ENCODE measurements around the gene TMEM123. TPM values are rescaled to one million over a fixed set of nuclear protein-coding genes. Genes with fewer than 3 reads are reported as not detected.

The TMEM123 gene
- total and polyA plus RNA-seq, 2 of the 13 experiments (the other 11 are each of a cell fraction or from before 2014, with no cell fraction given) = 365 to 2,761 TPM

DNA sequence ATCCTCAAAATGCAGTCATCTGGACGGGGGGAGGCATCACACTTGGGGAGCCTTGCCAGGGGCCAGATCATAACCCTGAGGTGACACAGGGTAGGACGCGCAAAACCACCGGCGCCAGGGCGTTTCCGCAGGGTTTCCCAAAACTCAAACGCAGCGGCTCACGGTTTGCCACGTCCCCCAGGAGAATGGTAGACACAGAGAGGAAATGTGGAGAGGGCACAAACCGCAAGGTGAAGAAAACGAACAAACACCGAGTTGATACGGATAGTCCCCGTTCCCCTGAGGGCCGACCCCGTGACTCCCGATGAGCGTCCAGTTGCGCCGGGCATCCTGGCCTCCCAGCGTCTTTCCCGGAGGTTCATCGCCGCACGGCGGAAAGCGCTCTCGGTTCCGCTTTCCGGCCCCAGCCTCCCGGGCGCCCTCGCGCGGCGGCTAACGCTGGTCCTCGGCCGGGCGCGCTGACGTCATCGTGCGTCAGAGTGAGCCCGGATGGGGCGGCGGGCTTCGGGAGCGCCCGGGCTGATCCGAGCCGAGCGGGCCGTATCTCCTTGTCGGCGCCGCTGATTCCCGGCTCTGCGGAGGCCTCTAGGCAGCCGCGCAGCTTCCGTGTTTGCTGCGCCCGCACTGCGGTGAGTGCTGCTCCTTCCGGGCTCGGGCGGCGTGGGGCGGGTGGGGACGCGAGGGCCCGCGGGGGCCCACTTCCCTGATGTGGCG, 105.7 kb downstream of the TMEM123 start, which contains the start of gene BIRC2 (continued):
- TF ChIP-seq ZNF235 (CRISPR knock-in tag; IDR thresholded peaks at IDR 0.05; ENCODE audit: borderline replicate concordance) (no peak), MLLT10 (CRISPR knock-in tag; IDR thresholded peaks at IDR 0.05) (no peak), ZXDC (CRISPR knock-in tag; IDR thresholded peaks at IDR 0.05) (peak; percentile 39; the same call in 1 of the 2 replicates), MED8 (CRISPR knock-in tag; IDR thresholded peaks at IDR 0.05; ENCODE audit: insufficient replicate concordance) (peak; percentile 49), FOXC1 (CRISPR knock-in tag; IDR thresholded peaks at IDR 0.05; ENCODE audit: borderline replicate concordance) (peak; percentile 44; the same call in 1 of the 2 replicates), JUN (CRISPR knock-in tag; IDR thresholded peaks at IDR 0.05) (peak; percentile 78; the same call in 1 of the 2 replicates), HOXA5 (CRISPR knock-in tag; IDR thresholded peaks at IDR 0.05) (peak; percentile 83; the same call in 1 of the 2 replicates), ZBTB7A (CRISPR knock-in tag; IDR thresholded peaks at IDR 0.05) (no peak), ZZZ3 (CRISPR knock-in tag; IDR thresholded peaks at IDR 0.05; ENCODE audit: borderline replicate concordance) (peak; percentile 56; the same call in 1 of the 2 replicates), NCOR1 (IDR thresholded peaks at IDR 0.05; ENCODE audit: borderline replicate concordance, low read length) (no peak), ZNF570 (CRISPR knock-in tag; IDR thresholded peaks at IDR 0.05; ENCODE audit: borderline replicate concordance) (no peak), ZSCAN21 (CRISPR knock-in tag; IDR thresholded peaks at IDR 0.05; ENCODE audit: borderline replicate concordance) (peak; percentile 61; the same call in 1 of the 2 replicates), SYNCRIP (IDR thresholded peaks at IDR 0.05; ENCODE audit: insufficient read depth, low read depth, low read length) (no peak), ZNF562 (CRISPR knock-in tag; IDR thresholded peaks at IDR 0.05; ENCODE audit: borderline replicate concordance) (no peak), SAP130 (CRISPR knock-in tag; IDR thresholded peaks at IDR 0.05; ENCODE audit: low read depth) (peak; percentile 81), NFKBIZ (CRISPR knock-in tag; IDR thresholded peaks at IDR 0.05) (no peak), ZNF20 (CRISPR knock-in tag; IDR thresholded peaks at IDR 0.05) (0 out of 2 replicates have a peak, but pooled peaks have one; percentile 52)
- TF ChIP-seq, protein P1, sequence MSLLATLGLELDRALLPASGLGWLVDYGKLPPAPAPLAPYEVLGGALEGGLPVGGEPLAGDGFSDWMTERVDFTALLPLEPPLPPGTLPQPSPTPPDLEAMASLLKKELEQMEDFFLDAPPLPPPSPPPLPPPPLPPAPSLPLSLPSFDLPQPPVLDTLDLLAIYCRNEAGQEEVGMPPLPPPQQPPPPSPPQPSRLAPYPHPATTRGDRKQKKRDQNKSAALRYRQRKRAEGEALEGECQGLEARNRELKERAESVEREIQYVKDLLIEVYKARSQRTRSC (CRISPR knock-in tag; IDR thresholded peaks at IDR 0.05; ENCODE audit: low read depth) = no peak
- TF ChIP-seq, protein P2, sequence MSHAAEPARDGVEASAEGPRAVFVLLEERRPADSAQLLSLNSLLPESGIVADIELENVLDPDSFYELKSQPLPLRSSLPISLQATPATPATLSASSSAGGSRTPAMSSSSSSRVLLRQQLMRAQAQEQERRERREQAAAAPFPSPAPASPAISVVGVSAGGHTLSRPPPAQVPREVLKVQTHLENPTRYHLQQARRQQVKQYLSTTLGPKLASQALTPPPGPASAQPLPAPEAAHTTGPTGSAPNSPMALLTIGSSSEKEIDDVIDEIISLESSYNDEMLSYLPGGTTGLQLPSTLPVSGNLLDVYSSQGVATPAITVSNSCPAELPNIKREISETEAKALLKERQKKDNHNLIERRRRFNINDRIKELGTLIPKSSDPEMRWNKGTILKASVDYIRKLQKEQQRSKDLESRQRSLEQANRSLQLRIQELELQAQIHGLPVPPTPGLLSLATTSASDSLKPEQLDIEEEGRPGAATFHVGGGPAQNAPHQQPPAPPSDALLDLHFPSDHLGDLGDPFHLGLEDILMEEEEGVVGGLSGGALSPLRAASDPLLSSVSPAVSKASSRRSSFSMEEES (CRISPR knock-in tag; IDR thresholded peaks at IDR 0.05) = no peak; the same call in 1 of the 2 replicates
- TF ChIP-seq, protein P3, sequence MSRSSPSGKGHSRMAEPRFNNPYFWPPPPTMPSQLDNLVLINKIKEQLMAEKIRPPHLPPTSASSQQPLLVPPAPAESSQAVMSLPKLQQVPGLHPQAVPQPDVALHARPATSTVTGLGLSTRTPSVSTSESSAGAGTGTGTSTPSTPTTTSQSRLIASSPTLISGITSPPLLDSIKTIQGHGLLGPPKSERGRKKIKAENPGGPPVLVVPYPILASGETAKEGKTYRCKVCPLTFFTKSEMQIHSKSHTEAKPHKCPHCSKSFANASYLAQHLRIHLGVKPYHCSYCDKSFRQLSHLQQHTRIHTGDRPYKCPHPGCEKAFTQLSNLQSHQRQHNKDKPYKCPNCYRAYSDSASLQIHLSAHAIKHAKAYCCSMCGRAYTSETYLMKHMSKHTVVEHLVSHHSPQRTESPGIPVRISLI (CRISPR knock-in tag; IDR thresholded peaks at IDR 0.05; ENCODE audit: borderline replicate concordance) = no peak; the same call in 1 of the 2 replicates
- TF ChIP-seq, protein P4, sequence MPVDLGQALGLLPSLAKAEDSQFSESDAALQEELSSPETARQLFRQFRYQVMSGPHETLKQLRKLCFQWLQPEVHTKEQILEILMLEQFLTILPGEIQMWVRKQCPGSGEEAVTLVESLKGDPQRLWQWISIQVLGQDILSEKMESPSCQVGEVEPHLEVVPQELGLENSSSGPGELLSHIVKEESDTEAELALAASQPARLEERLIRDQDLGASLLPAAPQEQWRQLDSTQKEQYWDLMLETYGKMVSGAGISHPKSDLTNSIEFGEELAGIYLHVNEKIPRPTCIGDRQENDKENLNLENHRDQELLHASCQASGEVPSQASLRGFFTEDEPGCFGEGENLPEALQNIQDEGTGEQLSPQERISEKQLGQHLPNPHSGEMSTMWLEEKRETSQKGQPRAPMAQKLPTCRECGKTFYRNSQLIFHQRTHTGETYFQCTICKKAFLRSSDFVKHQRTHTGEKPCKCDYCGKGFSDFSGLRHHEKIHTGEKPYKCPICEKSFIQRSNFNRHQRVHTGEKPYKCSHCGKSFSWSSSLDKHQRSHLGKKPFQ (CRISPR knock-in tag; IDR thresholded peaks at IDR 0.05; ENCODE audit: insufficient replicate concordance) = peak; percentile 79

Measured in HepG2 (cell line).